Retina (tissue), 1 donor: ENCODE results near the gene ITGB1.
"Not testable (repeated sequence)": the region's sequence is repeated elsewhere in the genome, so short reads cannot be mapped to it uniquely, and the experiment has no call there.

ENCODE experiments used
- DNase-seq: peaks from one replicate; pipeline ENCODE4 v3.0.0-alpha.2; 2016

The ITGB1 gene

DNA sequence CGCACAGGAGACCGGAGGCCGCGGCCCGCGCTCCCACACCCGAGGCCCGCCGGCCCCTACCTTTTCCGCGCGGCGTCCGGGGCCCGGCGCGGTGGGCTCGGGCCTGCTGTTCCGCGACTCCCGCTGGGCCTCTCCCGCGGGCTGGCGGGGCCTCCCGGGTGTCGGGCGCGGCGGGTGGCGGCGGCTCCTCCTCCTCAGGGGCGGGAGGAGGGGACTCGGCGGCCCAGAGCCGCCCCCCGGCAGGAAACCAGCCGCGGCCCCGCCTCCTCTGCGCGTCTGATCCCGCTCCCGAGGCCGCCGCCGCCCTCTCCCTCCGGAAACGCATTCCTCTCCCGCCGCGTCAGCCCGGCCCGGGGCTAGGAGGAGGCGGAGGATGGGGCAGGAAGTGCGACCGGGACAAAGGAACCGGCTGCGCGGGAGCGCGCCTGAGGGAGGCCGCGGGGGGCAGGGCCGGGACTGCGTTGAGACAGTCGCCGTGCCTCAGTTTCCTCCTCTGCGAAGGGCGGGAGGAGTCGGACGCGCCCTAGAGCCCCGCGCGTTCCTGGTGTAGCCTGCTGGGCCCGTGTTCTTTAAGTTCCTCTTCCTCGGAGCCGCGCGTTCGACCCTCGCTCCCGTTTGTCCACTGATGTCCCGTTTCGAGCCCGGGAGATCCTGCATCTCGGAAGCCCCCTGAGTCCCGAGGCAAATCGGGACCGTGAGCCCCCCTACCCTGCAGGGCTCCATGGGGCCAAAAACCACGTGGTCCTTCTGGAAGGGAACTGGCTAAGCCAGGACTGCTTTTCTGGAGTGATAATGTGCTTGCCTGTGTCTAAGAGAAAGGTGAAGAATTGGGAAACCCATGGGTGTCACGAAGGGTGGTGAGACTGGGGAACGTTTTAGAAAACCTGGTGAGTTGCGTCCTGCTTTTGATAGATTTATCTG lies at the start of gene ITGB1:
Gene ITGB1, minus strand, starts transcription at position 146 of the 921 bp plus-strand sequence. CDS start 22,672 bp downstream, outside the sequence.
- DNase-seq: peak; percentile 97

DNA sequence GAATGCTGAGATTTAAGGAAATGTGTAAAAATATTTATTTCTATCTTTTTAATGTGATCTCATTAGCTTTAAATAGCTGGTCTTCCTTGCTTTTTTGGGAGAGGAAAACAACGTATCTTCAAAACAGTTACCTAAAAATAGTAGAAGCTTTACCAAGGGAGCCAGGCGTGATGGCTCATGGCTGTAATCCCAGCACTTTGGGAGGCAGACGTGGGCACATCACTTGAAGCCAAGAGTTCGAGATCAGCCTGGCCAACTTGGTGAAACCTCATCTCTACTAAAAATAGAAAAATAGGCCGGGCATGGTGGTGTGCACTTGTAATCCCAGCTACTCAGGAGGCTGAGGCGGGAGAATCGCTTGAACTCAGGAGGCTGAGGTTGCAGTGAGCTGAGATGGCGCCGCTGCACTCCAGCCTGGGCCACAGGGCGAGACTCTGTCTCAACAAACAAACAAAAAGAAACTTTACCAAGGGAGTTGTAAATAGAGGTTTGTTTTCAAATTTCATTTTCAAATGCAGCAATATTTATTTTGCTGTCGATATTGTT lies 48.4 kb upstream of the ITGB1 start:
- DNase-seq: no peak

DNA sequence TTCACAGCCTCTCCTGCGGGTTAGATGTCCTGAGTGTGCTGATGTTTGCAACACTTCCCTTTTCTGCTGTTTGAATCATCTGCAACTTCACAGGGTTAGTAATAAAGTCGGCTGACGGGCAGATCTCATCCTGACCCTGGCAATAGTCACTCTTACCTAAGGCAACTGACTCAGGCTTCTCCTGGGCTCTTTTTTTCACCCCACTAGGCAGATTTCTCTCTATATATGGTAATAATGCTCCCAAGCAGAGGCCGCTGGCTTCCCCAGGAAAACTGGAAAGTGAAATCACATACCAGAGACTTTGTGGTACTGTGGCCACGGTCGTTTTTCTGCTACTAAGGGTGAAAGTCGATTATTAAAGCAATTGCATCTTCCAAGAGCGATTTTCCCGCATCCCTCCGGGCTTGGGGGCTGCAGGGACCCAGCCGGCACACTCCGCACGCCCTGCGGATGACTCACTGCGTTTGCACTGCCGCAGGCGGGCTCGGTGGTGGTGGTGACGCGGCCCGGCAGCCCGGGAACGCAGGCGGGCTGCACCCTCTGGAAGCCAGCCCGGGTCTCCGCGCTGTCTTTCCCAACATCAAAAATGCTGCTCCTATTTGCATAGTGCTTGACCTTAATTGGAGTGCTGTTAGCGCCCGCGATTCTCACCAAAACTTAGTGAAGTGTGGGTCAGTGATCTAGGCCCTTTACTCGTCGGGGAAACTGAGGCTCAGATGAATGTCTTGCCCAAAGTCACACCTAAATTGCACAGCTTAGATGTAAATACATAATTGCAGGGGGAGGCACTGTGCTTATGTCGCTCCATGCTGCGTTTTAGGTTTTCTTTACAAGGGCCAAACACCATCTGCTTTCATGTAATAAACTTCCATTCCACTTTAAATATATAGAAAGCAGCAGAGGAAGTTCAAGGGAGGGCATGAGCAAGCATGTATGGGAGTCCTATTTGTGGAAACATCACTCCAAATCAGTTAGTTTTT lies 47.6 kb upstream of the ITGB1 start:
- DNase-seq: peak; percentile 70

DNA sequence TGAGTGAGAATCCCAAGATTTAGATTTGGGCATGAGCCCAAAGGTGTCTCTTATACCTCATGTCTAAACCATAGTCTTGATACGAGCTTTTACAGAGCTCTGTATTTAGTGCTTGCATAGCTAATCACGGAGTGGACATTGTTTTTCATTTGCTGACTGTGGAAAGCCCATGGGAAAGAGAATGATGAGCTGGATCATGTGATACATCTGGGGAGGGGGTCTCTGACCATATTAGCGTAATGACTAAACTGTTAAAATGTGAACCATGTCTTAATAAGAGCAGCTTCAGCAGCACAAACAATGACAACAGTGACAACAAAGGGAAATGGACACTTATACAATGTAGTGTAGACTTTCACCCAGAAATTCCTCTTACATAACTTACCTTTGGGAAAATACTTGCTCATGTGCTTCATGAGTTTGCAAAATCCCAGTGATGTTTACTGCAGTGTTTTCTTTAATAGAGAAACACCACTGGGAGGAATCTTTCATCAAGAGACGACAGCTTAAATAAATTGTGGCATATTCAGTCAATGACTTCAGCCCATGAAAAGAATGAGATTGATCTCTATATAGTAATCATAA lies 44.0 kb upstream of the ITGB1 start:
- DNase-seq: no peak

DNA sequence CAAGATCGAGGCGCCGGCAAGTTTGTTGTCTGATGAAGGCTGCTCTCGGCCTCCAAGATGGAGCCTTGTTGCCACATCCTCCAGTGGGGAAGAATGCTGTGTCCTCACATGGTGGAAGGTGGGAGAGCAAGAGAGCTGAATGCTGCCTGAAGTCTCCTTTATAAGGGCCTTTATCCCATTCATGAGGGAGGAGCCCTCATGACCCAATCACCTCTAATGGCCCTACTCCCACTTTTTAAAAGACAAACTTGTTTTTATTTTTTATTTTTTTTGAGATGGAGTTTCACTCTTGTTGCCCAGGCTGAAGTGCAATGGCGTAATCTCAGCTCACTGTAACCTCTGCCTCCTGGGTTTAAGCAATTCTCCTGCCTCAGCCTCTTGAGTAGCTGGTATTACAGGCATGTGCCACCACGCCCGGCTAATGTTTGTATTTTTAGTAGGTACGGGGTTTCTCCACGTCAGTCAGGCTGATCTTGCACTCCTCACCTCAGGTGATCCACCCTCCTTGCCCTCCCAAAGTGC lies 40.1 kb upstream of the ITGB1 start:
- not testable (repeated sequence) for DNase-seq

DNA sequence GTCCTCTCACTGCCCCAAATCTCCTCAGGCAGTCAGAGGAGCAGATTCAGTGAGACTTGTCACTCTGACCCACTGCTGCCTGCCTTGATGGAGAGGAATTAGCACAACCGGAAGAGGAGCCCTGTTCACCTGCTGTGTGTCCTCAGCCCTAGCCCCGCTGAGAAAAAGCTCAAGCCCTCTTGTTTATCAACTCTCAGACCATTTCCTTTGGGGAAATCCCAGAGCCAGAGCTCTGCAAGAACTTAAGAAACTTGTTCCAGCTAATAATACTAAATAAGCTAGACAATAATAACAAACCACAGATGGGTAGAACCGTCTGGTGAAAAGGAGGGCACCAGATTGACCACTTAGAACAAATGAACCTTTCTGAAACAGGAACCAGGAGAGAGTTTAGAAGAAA lies 37.7 kb upstream of the ITGB1 start:
- DNase-seq: no peak

DNA sequence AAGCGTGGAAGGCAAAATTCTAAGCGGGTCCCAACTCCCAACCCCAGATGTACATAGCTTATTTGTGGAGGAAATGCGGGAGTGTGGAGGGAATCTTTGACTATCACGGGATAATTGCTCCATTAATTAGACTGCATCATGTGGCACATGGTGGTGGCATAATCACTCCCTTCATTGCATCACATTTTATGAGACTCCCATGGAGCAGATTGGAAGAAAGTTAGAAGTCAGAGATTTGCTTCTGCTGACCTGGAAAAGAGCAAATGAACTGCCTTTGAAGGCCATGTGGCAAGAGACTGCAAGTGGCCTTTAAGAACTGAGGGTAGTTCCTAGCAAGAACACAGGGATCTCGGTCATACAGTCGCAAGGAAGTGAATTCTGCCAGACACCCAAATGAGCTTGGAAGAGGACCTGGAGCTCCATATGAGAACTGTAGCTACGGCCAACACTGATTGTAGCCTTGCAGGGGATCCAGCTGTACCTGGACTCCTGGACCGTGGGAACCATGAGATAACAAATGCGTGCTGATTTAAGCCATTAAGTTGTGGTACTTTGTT lies 37.1 kb upstream of the ITGB1 start:
- no peak for DNase-seq

DNA sequence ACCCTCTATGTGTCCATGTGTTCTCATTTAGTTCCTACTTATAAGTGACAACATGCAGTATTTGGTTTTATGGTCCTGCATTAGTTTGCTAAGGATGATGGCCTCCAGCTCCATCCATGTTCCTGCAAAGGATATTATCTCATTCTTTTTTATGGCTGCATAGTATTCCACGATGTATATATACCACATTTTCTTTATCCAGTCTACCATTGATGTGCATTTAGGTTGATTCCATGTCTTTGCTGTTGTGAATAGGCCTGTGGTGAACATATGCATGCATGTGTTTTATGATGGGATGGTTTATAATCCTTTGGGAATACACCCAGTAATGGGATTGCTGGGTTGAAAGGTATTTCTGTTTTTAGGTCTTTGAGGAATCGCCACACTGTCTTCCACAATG lies 36.6 kb upstream of the ITGB1 start:
- not testable (repeated sequence) for DNase-seq

DNA sequence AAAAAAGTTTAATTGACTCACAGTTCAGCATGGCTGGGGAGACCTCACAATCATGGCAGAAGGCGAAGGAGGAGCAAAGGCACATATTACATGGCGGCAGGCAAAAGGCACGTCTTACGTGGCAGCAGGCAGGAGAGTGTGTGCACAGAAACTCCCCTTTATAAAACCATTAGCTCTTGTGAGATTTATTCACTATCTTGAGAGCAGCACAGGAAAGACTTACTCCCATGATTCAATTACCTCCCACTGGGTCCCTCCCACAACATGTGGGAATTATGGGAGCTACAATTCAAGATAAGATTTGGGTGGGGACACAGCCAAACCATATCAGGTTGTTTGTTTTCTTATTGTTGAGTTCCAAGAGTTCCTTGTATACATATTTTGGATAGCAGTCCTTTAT lies 34.3 kb upstream of the ITGB1 start:
- not testable (repeated sequence) for DNase-seq

DNA sequence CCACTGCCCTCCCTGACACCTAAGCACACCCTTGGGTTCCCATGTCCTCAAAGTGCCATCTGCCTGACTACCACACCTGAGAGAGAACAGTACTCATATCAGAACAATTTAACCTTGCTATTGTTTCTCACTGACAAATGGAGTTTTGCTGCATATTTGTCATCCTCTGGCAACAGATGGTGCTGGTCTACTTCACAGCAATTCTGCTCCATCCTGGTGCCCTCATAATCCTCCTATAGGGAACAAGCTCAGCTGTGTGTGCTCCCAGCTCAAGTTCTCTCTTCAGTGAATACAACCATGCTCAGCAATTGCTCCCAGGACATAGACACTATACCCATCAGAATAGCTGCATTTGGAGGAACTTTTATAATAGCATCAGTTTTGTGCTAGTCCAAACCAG lies 32.8 kb upstream of the ITGB1 start:
- no peak for DNase-seq

DNA sequence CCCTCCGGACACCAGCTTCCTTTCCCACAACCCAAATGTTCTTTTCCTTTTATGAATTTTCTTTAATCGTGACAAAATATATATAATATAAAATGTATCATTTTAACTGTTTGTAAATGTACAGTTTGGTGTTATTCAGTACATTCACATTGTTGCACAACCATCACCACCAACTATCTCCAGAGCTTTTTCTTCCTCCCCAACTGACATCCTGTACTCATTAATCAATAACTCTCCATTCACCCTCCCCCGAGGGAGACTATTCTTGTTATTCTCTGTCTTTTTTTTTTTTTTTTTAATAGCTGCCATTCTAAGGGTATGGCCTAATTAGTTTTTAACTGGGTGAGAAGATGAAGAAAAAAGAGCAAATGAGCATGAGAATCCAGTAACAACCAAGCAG lies 30.6 kb upstream of the ITGB1 start:
- no peak for DNase-seq

DNA sequence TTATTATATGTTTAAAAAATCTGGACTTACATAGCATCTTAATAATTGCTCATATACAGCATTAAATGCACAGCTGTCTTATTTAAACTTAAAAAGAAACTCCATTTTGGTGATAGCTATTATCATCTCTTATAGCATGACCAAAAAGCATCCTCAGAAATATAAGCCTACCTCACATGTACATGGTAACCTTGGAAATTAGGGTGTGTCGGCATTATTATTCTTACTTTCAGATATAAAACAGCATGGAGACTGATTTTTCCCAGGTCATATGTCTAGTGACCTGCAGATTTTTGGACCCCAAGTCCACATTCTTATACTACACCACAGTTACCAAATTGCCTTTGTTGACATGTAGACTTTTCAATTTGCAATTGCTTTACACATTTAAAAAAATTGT lies 29.1 kb upstream of the ITGB1 start:
- DNase-seq: no peak

DNA sequence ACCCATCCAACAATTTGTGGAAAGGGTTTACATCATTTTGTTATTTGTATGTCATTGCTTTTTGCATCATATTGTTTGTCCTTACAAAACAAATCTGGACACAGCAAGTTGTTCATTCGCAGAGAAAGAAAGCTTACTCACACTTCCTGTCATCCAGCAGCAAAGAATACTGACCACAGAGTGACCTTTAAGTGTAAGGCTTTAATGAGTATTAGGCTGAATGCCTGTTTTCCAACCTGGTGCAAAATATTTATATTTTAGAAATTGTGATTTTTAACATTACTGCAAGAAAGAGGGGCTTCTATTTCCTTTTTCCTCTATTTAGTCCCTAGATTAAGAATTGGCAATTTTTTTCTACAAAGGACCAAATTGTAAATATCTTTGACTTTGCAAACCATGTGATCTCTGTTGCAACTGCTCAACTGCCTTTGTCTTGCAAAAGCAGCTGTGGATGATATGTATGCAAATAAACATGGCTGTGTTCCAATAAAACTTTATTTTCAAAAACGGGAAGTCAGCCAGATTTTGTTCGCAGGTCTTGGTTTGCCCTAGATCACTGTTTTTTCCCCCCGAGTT lies 27.8 kb upstream of the ITGB1 start:
- no peak for DNase-seq

DNA sequence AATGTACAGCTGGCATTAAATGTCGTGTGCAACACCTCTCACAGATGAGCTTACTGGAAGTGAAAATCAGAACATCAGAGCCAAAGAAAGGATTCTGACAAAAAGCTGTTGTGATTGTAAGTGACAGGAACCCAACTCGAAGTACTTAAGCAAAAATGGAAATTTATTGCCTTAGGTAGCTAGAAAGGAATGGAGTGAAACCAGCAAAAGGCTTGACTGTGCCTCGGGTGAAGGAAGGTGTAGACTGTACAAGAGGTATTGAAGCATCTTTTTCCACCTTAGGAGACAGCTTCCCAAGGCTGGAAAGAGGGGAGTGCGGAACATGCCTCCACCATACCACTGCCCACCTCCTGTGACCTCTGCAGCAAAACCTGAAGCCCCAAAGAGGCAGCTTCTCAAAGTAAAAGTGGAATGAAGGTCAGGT lies 27.3 kb upstream of the ITGB1 start:
- DNase-seq: no peak

DNA sequence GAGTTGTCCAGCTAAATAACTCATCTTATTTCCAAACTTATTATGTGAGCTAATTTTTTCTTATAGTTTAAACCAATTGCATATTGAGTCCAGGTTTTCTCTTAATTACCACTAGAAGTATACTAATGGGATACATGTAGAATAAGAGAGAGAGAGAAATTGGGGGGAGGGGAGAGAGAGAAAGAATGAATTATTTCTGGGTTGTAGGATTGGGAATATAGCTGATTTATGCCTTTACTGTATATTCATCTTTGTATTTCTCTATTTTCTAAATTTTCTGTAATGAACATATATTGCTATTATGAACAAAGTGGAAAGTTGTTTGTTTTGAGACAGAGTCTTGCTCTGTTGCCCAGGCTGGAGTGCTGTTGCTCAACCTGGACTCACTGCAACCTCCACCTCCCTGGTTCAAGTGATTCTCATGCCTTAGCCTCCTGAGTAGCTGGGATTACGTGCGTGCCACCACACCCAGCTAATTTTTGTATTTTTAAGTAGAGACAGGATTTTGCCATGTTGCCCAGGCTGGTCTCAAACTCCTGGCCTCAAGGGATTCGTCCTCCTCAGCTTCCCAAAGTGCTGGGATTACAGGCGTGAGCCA lies 26.1 kb upstream of the ITGB1 start:
- DNase-seq: no peak

DNA sequence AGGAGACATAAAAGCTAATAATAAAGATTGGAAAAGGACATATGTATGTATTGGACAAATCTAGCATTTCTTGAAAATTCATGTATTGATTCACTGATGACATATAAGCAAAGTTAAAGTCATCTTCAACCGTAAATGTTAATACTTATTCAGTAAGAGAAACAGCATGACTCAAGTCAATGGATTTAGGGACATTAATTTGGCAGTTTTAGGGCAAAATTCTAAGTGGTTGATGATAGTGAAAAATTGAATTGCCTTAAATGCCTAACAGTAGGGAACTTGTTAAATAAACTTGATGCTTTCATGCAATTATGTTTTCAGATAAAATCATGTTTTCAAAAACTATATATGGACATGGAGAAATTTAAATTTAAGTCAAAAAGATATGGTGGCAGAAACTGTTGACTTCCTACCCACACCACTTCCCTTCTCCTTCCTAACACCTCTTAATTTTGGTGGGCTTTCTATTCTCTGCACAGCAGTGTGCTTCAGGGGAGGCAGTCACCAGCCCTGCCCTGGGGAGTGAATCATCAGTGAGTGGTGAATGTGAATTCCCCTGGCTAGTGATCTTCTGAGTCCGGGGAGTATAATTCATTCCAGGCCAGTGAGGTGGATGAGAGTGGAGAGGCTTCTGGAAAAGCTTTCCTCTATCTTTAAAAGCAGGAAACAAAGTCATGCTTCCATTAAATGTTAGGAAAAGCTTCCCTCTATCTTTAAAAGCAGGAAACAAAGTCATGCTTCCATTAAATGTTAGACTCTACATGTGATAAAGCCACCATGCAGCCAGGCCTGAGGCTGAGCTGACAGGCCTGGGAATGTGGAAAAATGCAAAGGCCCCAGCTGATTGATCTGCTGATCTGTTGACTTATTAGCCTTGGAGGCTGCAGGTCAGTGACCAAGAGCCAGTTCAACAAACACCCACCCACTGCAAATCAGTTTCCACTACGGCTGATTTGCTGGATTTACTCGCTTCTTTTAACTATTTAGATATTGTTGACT lies 25.2 kb upstream of the ITGB1 start:
- DNase-seq: no peak

DNA sequence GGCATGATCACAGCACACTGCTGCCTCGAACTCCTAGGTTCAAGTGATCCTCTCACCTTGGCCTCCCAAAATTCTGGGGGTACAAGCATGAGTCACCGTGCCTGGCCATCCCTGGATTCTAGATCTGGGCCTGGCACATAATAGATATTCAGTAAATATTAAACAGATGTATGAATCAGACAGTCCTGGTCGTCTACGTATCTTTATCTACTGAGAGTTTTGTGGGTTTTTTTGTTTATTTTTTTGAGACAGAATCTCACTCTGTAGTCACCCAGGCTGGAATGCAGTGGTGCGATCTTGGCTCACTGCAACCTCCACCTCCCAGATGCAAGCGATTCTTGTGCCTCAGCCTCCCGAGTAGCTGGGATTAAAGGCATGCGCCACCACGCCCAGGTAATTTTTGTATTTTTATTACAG lies 24.3 kb upstream of the ITGB1 start:
- no peak for DNase-seq

DNA sequence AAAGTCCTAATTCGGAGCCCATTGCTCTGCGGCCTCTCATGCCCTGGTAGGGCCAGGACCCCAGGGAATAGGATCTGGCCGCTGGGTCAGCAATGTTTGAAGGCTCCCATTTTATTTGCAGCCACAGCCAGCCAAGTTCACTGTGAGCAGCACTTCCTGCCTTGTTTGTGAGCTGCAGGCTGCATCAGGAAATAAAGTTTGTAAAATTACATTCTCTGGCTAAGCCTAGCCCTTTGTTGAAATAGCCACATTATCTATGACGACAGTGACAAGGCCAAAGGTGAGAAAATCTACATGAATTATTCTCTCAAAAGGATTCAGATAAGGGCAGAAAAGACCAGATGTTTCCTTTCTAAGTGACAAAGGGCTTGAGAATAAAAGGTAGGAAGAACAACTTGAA lies 23.7 kb upstream of the ITGB1 start:
- no peak for DNase-seq

DNA sequence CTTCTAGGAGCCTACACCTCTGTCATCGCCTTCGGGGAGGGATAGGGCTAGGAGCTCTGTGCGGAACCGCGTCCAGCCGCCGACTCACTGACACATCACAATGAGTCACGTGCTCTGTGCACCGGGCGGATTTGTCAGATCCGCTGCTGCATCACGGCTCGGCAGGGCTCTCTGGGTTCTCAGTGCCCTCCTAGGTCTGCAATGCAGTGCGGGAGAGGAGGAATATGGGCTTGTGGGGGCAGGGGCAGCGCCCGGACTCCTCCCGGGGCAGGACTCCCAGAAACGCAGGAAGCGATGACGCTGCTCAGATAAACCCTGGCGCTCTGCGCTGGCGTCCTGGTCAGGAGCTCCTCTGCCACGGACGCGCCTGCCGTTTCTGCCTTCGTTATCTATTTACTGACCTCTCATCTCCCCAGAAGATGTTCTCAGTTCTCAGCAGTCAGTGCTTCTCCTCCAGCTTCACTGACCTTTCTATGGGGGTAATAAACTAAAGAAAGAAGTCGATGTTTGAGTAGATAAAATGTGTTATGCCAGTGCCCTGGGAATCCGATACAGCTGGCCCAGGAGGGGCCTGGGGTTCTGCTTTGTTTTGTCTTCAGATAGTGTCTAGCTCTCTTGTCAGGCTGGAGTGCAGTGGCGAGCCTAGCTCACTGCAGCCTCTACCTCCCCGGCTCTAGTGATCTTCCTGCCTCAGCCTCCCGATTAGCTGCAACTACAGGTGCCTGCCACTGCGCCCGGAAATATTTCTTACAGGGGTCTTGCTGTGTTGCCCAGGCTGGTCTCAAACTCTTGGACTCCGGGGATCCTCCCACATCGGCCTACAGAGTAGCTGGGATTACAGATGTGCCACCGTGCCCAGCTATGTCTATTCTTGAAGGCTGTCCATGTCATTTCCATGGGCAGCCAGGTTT lies 22.8 kb upstream of the ITGB1 start:
- peak; percentile 91 for DNase-seq
